Calu3 (cell line): ENCODE measurements around the gene ARL4D. TPM values are rescaled to one million over a fixed set of nuclear protein-coding genes. Genes with fewer than 3 reads are reported as not detected.
"Not testable (repeated sequence)": the region's sequence is repeated elsewhere in the genome, so short reads cannot be mapped to it uniquely, and the experiment has no call there.

Experiments used
- BruUV-seq: library from RNA; stranded (reverse); fragments of 400-500 nt; replicated peaks from 2 replicates; lab custom pipeline; 2021; lab: Mats Ljungman, UMichigan
- CTCF ChIA-PET: fragments of 300-600 bp; sonication (Branson Sonifier 250); formaldehyde crosslinking; loops from one replicate; lab custom pipeline; 2022; ENCODE audit warnings: antibody characterized with exemption; lab: Charles Lee
- DNase-seq: peaks from one replicate; pipeline ENCODE4 v3.0.0; 2022
- H3K27ac Mint-ChIP-seq: one replicate; pipeline ENCODE4 v1.8.0; 2022; ENCODE audit warnings: mixed read lengths; ENCODE audit not compliant: unreplicated experiment
- H3K27me3 Mint-ChIP-seq: one replicate; pipeline ENCODE4 v1.8.0; 2022; ENCODE audit warnings: mixed read lengths; ENCODE audit not compliant: unreplicated experiment
- H3K36me3 Mint-ChIP-seq: one replicate; pipeline ENCODE4 v1.8.0; 2022; ENCODE audit warnings: mild to moderate bottlenecking, moderate library complexity, mixed read lengths; ENCODE audit not compliant: insufficient read depth, unreplicated experiment
- H3K4me1 Mint-ChIP-seq: one replicate; pipeline ENCODE4 v1.8.0; 2022; ENCODE audit warnings: mild to moderate bottlenecking, low read depth, mixed read lengths; ENCODE audit not compliant: unreplicated experiment
- H3K4me3 Mint-ChIP-seq: one replicate; pipeline ENCODE4 v1.8.0; 2022; ENCODE audit warnings: mild to moderate bottlenecking, low read depth, moderate library complexity, mixed read lengths; ENCODE audit not compliant: unreplicated experiment
- H3K9me3 Mint-ChIP-seq: one replicate; pipeline ENCODE4 v1.8.0; 2022; ENCODE audit warnings: low read depth, mixed read lengths; ENCODE audit not compliant: unreplicated experiment
- intact Hi-C: fragments of 100-400 bp; cut with micrococcal nuclease; formaldehyde crosslinking; loops from one replicate; pipeline ENCODE4 v1.10.0; 2022; ENCODE audit not compliant: unreplicated experiment
- total RNA-seq: library from RNA; stranded (reverse); gene quantifications from 2 replicates; pipeline ENCODE4 v1.2.3, GENCODE V29; 2022
- TF ChIP-seq, protein P1 (sequence below): fragments of 200-600 bp; IDR thresholded peaks from one replicate; pipeline ENCODE4 v1.8.0; 2022; ENCODE audit warnings: antibody characterized with exemption; ENCODE audit not compliant: unreplicated experiment

Gene ARL4D
- total RNA-seq, 1 experiment from 2014 or later: 3.4 TPM

DNA sequence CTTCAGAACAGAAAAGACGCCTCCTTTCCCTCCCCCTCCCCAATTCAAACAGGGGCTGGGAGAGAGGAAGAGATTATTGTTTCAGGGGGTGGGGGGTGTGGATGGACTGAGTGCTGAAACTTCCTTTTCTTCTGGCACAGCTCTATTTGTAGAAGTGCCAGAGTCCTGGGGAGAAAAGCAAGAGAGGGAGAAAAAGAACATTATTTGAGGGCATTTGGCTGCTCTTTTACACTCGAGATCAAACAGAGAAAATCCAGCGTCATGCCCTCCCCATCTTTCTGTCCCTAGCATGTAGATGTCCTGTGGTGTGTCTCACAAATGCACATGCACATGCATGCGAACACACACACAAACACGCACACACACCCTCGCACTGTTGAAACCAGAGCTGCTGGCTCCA is 13.0 kb downstream of the ARL4D start:
- TF ChIP-seq, protein P1, sequence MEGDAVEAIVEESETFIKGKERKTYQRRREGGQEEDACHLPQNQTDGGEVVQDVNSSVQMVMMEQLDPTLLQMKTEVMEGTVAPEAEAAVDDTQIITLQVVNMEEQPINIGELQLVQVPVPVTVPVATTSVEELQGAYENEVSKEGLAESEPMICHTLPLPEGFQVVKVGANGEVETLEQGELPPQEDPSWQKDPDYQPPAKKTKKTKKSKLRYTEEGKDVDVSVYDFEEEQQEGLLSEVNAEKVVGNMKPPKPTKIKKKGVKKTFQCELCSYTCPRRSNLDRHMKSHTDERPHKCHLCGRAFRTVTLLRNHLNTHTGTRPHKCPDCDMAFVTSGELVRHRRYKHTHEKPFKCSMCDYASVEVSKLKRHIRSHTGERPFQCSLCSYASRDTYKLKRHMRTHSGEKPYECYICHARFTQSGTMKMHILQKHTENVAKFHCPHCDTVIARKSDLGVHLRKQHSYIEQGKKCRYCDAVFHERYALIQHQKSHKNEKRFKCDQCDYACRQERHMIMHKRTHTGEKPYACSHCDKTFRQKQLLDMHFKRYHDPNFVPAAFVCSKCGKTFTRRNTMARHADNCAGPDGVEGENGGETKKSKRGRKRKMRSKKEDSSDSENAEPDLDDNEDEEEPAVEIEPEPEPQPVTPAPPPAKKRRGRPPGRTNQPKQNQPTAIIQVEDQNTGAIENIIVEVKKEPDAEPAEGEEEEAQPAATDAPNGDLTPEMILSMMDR: no peak
- H3K9me3 Mint-ChIP-seq: no peaks in the 10 kb centered on the region
- peaks cover 21% of the 10 kb centered on the region for H3K4me1 Mint-ChIP-seq
- CTCF ChIA-PET: no interaction called here
- BruUV-seq: no TSS peak
- no peaks in the 10 kb centered on the region for H3K36me3 Mint-ChIP-seq
- DNase-seq: no peak
- peaks cover 27% of the 10 kb centered on the region for H3K27me3 Mint-ChIP-seq
- H3K27ac Mint-ChIP-seq: no peak overlapping the region
- intact Hi-C loops: no loop called here
- H3K4me3 Mint-ChIP-seq: no peak overlapping the region

DNA sequence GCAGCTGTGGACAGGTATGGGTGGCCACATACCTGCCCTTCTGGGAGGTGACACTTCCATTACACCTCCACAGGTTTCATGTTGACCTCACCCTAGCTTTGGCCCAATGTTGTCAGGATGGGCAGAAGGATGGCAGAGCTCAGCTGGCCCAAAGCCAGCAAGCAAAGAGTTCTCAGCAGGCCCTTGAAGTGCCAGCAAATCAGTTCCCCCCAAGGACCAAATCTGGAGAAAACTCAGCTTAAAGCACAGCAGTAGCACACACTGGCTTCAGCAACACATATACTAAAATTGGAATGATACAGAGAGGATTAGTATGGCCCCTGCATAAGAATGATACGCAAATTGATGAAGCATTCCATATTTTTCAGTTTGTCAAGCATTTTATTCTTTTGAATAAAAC is 13.4 kb downstream of the ARL4D start:
- peaks cover 31% of the 10 kb centered on the region for H3K27me3 Mint-ChIP-seq
- H3K4me1 Mint-ChIP-seq: peaks cover 25% of the 10 kb centered on the region
- H3K9me3 Mint-ChIP-seq: no peaks in the 10 kb centered on the region
- no TSS peak for BruUV-seq
- no peak for DNase-seq
- no peaks in the 10 kb centered on the region for H3K36me3 Mint-ChIP-seq
- TF ChIP-seq, protein P1: no peak
- no peak overlapping the region for H3K27ac Mint-ChIP-seq
- intact Hi-C loops: no loop called here
- CTCF ChIA-PET: no interaction called here
- no peak overlapping the region for H3K4me3 Mint-ChIP-seq

DNA sequence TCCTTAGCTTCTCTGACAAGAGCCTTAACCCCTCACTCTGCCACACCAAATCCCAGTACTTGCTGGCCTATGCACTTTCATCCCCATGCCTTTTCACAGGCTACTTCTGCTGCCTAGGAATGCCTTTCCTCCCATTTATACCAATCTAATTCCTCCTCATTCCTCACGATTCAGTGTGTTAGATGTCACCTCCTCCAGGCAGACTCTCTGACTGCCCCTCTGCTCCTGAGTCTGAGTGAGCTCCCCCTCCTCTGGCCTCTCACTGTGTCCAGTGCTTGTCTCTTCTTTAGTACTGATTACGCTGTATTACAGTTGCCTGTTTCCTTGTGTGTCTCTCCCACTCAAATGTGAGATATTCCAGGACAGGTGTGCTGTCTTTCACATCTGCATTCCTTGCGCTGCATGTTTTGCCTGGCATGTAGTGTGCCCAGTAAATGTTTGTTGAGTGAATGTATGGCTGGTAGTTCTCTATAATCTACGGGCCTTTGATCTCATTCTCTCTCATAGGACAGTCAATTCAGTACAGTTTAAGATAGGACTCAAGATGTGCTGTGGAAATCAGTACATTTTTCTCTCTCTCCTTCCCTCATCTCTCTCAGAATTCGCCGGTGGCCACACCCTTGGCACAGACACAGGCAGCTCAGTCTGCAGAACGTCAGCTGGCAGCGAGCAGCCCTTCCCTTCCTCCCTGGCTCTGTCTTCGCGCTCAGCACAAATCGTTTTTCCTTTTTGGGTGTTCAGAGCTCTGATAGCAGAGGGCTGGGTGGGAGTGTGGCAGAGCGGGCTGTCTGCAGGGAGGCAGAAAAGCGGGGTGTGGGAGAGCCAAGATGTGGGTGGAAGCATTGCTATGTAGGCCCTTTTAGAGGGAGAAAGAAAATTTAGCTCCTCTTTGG is 18.5 kb downstream of the ARL4D start:
- intact Hi-C loops: no loop called here
- Mint-ChIP-seq H3K27me3 (peaks cover 40% of the 10 kb centered on the region), H3K27ac (no peak overlapping the region), H3K36me3 (no peaks in the 10 kb centered on the region), H3K4me3 (no peak overlapping the region), H3K9me3 (no peaks in the 10 kb centered on the region), H3K4me1 (peaks cover 13% of the 10 kb centered on the region)
- CTCF ChIA-PET: interaction anchor here (0.6 kb wide), 1 partner anchor 11 kb away, joined by 4 read pairs; no protein-coding TSS in a partner anchor
- BruUV-seq: no TSS peak
- peak; percentile 27 for DNase-seq
- TF ChIP-seq, protein P1: no peak

DNA sequence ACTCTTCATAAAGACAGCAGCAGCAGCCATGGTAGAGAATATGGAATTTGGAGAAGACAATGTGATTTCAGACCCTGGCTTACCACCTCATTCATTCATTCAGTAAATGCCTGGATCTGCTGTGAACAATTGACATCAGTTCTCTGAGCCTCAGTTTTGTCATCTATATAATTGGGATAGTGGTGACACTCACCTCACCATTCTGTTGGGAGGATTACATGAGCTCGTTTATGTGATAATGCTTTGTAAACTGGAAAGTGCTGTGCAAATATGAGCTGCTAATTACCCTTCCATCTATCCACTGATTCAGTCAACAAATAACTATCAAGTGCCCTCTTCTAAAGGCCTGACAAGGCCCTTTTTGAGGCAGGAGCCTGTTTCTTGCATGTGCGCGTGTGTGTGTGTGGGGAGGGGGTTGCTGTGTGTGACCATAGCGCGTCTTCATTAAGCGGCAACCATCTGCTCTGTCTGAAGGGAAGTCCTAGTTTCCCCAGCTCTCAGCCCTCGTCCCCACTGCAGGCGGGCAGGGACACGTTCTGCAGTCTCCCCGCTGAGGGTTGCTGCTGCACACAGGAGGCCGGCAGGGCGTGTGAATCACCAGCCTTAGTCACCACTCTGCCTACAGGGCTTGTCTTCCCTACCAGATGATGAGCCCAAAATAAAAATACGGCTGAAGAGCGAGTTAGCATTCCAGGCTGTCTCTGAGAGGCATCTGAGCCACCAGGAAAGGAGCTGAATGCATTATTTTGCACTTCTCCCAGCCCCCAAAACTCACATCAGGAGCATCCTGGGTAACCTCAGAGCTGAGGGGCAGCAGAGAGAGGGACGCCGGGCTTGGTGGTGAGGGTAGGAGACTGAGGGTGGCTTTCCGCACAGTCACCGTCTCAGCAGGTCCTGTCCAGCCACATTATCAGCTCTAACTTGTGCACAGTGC is 19.9 kb downstream of the ARL4D start:
- Mint-ChIP-seq H3K27me3 (peaks cover 40% of the 10 kb centered on the region), H3K27ac (no peak overlapping the region), H3K4me3 (no peak overlapping the region), H3K36me3 (no peaks in the 10 kb centered on the region), H3K9me3 (no peaks in the 10 kb centered on the region), H3K4me1 (peaks cover 13% of the 10 kb centered on the region)
- TF ChIP-seq, protein P1: no peak
- intact Hi-C loops: no loop called here
- no TSS peak for BruUV-seq
- CTCF ChIA-PET: interaction anchor here (1.6 kb wide), 1 partner anchor 66 kb away, joined by 7 read pairs; the partner anchor contains the start of gene DHX8
- DNase-seq: peak; percentile 47

DNA sequence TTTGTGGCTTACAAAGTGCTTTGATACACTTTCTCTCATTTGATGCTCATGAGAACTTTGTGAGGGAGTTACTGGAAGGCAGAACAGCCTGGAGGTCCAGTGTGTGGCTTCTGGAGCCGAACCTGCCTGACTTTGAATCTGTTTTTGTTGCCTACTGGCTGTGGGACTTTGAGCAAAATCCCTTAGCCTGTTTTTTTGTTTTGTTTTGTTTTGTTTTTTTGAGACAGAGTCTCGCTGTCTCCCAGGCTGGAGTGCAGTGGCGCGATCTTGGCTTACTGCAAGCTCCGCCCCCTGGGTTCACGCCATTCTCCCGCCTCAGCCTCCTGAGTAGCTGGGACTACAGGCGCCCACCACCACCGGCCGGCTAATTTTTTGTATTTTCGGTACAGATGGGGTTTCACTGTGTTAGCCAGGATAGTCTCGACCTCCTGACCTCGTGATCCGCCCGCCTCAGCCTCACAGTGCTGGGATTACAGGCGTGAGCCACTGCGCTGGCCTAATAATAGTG is 20.6 kb downstream of the ARL4D start:
- BruUV-seq, H3K36me3 Mint-ChIP-seq, H3K4me3 Mint-ChIP-seq, intact Hi-C loops, H3K9me3 Mint-ChIP-seq, DNase-seq, H3K27ac Mint-ChIP-seq: not testable (repeated sequence)
- CTCF ChIA-PET: interaction anchor here (1.6 kb wide), 1 partner anchor 65 kb away, joined by 7 read pairs; the partner anchor contains the start of gene DHX8
- peaks cover 13% of the 10 kb centered on the region for H3K4me1 Mint-ChIP-seq
- peaks cover 36% of the 10 kb centered on the region for H3K27me3 Mint-ChIP-seq
